GM12878 (cell line): ENCODE results near the gene GYS2. TPM values are rescaled to one million over a fixed set of nuclear protein-coding genes. Genes with fewer than 3 reads are reported as not detected.

Experiments
- ATAC-seq: fragments of 200-7000 bp; cut with Tn5 transposase; 3 replicates; pipeline ENCODE4 v1.9.1; 2020; ENCODE audit warnings: mild to moderate bottlenecking, moderate library complexity
- BruUV-seq: library from RNA; stranded (reverse); fragments of 400-500 nt; replicated peaks from 2 replicates; lab custom pipeline; 2021; lab: Mats Ljungman, UMichigan
- CTCF ChIA-PET: fragments of 300-600 bp; sonication (Branson Sonifier 250); formaldehyde crosslinking; extraction: SDS; loops from one replicate; lab custom pipeline; 2021; ENCODE audit warnings: inconsistent platforms; lab: Yijun Ruan, JAX
- POLR2A ChIA-PET: fragments of 350-600 bp; formaldehyde crosslinking; extraction: SDS; loops from one replicate; lab custom pipeline; 2021; ENCODE audit warnings: inconsistent platforms; lab: Charles Lee
- RAD21 ChIA-PET: fragments of 300-600 bp; sonication (Branson Sonifier 250); formaldehyde crosslinking; loops from one replicate; lab custom pipeline; 2023; ENCODE audit warnings: antibody characterized with exemption; ENCODE audit not compliant: unreplicated experiment; lab: Charles Lee
- SMC1A ChIA-PET: fragments of 300-600 bp; sonication (Branson Sonifier 250); formaldehyde crosslinking; loops from one replicate; lab custom pipeline; 2023; ENCODE audit not compliant: unreplicated experiment, uncharacterized antibody; lab: Charles Lee
- DNase-seq: peaks from one replicate; pipeline ENCODE4 v3.0.0-alpha.2; 2011; ENCODE audit warnings: low read depth, low spot score
- FAIRE-seq: peaks from 3 replicates; lab custom pipeline; 2011; peaks lifted over from hg19 to GRCh38; lab: Jason Lieb, UNC
- H2AFZ ChIP-seq: 2 replicates; pipeline ENCODE4 v1.6.0; 2011; ENCODE audit warnings: low read depth, low read length, control low read depth; ENCODE audit not compliant: control insufficient read depth
- H3K27ac ChIP-seq: 2 replicates; pipeline ENCODE4 v1.5.1; 2011; ENCODE audit warnings: control low read depth; ENCODE audit not compliant: control insufficient read depth, insufficient read depth
- H3K27me3 ChIP-seq, 2 experiments: replicated peaks in 1 of 2; 2 replicates each; pipeline versions ENCODE4 v1.6.0 to v1.6.1; 2011; ENCODE audit warnings: low read length in 1 of 2; ENCODE audit not compliant: control insufficient read depth in 2 of 2, insufficient read depth in 2 of 2
- H3K36me3 ChIP-seq, 2 experiments: 2 replicates each; pipeline ENCODE4 v1.5.1; 2011; ENCODE audit warnings: low read length in 1 of 2; ENCODE audit not compliant: control insufficient read depth in 2 of 2, insufficient read depth in 2 of 2
- H3K4me1 ChIP-seq: 2 replicates; pipeline ENCODE4 v1.6.1; 2011; ENCODE audit warnings: mild to moderate bottlenecking, low read length, moderate library complexity, mixed read lengths; ENCODE audit not compliant: control insufficient read depth, insufficient read depth
- H3K4me2 ChIP-seq: 2 replicates; pipeline ENCODE4 v1.6.0; 2011; ENCODE audit warnings: control low read depth; ENCODE audit not compliant: control insufficient read depth, insufficient read depth
- H3K4me3 ChIP-seq: fragments of 200-600 bp; sonication (generic); 2 replicates; pipeline ENCODE4 v1.5.1; 2016
- H3K79me2 ChIP-seq: 2 replicates; pipeline ENCODE4 v1.6.0; 2011; ENCODE audit warnings: low read length; ENCODE audit not compliant: control insufficient read depth, insufficient read depth
- H3K9ac ChIP-seq: 2 replicates; pipeline ENCODE4 v1.8.0; 2011; ENCODE audit warnings: low read length, control low read depth, mixed read lengths; ENCODE audit not compliant: control insufficient read depth, insufficient read depth
- H3K9me3 ChIP-seq: replicated peaks from 3 replicates; pipeline ENCODE4 v1.5.1; 2011; ENCODE audit warnings: mild to moderate bottlenecking, low read length; ENCODE audit not compliant: control insufficient read depth, insufficient read depth
- H4K20me1 ChIP-seq: 2 replicates; pipeline ENCODE4 v1.6.0; 2011; ENCODE audit not compliant: control insufficient read depth, insufficient read depth
- BRCA1 ChIP-seq: IDR thresholded peaks from 2 replicates; pipeline ENCODE4 v1.6.1; 2011; ENCODE audit warnings: low read depth, low read length, improper control_type of control experiment
- EGR1 ChIP-seq, 2 experiments: IDR thresholded peaks; 1 replicate in 1 of 2; 2 replicates in 1 of 2; pipeline ENCODE4 v1.6.1; 2011 to 2012; ENCODE audit warnings: low read depth in 2 of 2, low read length in 2 of 2, borderline replicate concordance in 1 of 2, mild to moderate bottlenecking in 1 of 2, moderate library complexity in 1 of 2
- KDM1A ChIP-seq: fragments of 200-600 bp; sonication (generic); IDR thresholded peaks from 2 replicates; pipeline ENCODE4 v1.6.1; 2016; ENCODE audit warnings: borderline replicate concordance
- LARP7 ChIP-seq: fragments of 450-650 bp; IDR thresholded peaks from 2 replicates; pipeline ENCODE4 v1.6.1; 2017; ENCODE audit warnings: mild to moderate bottlenecking
- PAX8 ChIP-seq: fragments of 450-650 bp; IDR thresholded peaks from 2 replicates; pipeline ENCODE4 v1.6.1; 2017; ENCODE audit warnings: mild to moderate bottlenecking, moderate library complexity
- POLR2AphosphoS5 ChIP-seq: IDR thresholded peaks from 2 replicates; pipeline ENCODE4 v1.6.1; 2011; ENCODE audit warnings: mild to moderate bottlenecking, low read length, inconsistent platforms
- RCOR1 ChIP-seq: conservative IDR thresholded peaks from 2 replicates; pipeline ENCODE4 v1.6.1; 2012; ENCODE audit warnings: low read depth, low read length, improper control_type of control experiment
- TCF3 ChIP-seq: IDR thresholded peaks from 2 replicates; pipeline ENCODE4 v1.6.1; 2012; ENCODE audit warnings: low read depth, mild to moderate bottlenecking, low read length, borderline replicate concordance; ENCODE audit not compliant: insufficient read depth
- TCF7 ChIP-seq: IDR thresholded peaks from 2 replicates; pipeline ENCODE4 v1.6.1; 2014; ENCODE audit warnings: antibody characterized with exemption, borderline replicate concordance
- ZBED1 ChIP-seq: IDR thresholded peaks from 2 replicates; pipeline ENCODE4 v1.6.1; 2016; ENCODE audit warnings: borderline replicate concordance
- WGBS: methylation state at CpG from one replicate; pipeline ENCODE4 v1.1.6; 2016; ENCODE audit warnings: low lambda C conversion rate; ENCODE audit not compliant: insufficient replicate concordance, insufficient coverage; ENCODE audit errors: missing lambda C conversion rate; 5-methylcytosine and 5-hydroxymethylcytosine counted together
- in situ Hi-C: fragments of 300-500 bp; cut with MboI; formaldehyde crosslinking; loops from 9 replicates; pipeline ENCODE4 v1.14.3; 2018; ENCODE audit warnings: mixed read lengths
- intact Hi-C: fragments of 100-400 bp; cut with micrococcal nuclease; formaldehyde crosslinking; loops from one replicate; pipeline ENCODE4 v1.14.2; 2022; ENCODE audit not compliant: unreplicated experiment
- polyA plus RNA-seq, 11 experiments: library from polyadenylated mRNA; depleted of rRNA in 4 of 11; unstranded in 6 of 11; stranded (reverse) in 5 of 11; fragments of >200 nt; fragmentation: Nextera tagmentation in 4 of 11; fragmentation: Illumina TruSeq in 1 of 11; extraction: Ambion mirVana in 4 of 11; extraction: Trizol in 1 of 11; gene quantifications; 1 replicate in 1 of 11; 2 replicates in 10 of 11; pipeline versions ENCODE4 v1.2.1 to v1.2.3, GENCODE V29; 2011 to 2016; ENCODE audit warnings: inconsistent platforms in 2 of 11, missing spikeins in 2 of 11, low read depth in 1 of 11
- total RNA-seq, 4 experiments: library from RNA; depleted of rRNA in 3 of 4; stranded (reverse); fragments of >200 nt in 3 of 4; fragmentation: Illumina TruSeq in 1 of 4; extraction: Trizol in 1 of 4; gene quantifications; 2 replicates each; pipeline versions ENCODE4 v1.2.1 to v1.2.3, GENCODE V29; 2013 to 2021
- TF ChIP-seq, protein P1 (sequence below): IDR thresholded peaks from 2 replicates; pipeline ENCODE4 v1.6.1; 2012; ENCODE audit warnings: improper control_type of control experiment, low read depth, low read length; ENCODE audit not compliant: insufficient replicate concordance
- TF ChIP-seq, protein P2 (sequence below): fragments of 450-650 bp; conservative IDR thresholded peaks from 2 replicates; pipeline ENCODE4 v1.6.1; 2017; ENCODE audit warnings: mild to moderate bottlenecking, moderate library complexity

GYS2 gene
- total and polyA plus RNA-seq, 10 of the 15 experiments (the other 5 are each of a cell fraction or from before 2014, with no cell fraction given) = not detected

DNA sequence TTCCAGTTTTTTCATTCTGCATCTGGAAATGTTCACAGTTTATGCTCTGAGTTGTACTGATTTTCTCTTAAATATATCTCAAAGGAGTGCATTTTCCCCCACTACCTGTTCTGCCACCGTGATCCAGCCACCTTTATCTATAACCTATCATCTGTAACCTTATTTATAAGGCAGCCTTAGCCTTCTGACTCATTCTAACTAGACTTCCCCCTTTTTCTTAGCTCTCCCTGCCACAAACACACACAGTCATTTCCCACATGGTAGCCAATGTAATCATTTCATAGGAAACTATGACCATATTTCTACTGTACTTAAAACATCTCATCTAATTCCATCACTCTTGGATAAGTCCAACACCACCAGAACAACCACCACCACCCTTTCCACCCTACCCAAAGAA lies 10.8 kb upstream of the GYS2 start:
- POLR2A ChIA-PET = no interaction called here
- no TSS peak for BruUV-seq
- FAIRE-seq (no peak), DNase-seq (no peak), ATAC-seq (no peak)
- CTCF ChIA-PET = no interaction called here
- in situ Hi-C loops = no loop called here
- Histone ChIP-seq H3K27ac (no peak overlapping the region), H3K4me1 (no peaks in the 10 kb centered on the region), H3K9ac (no peak overlapping the region), H3K27me3 (no peaks in the 10 kb centered on the region), H3K9me3 (no peaks in the 10 kb centered on the region), H3K4me3 (no peak overlapping the region), H3K4me2 (no peak overlapping the region), H4K20me1 (no peaks in the 10 kb centered on the region), H2AFZ (no peak overlapping the region), H3K36me3 (no peaks in the 10 kb centered on the region), H3K79me2 (no peaks in the 10 kb centered on the region)
- RAD21 ChIA-PET = no interaction called here
- intact Hi-C loops = no loop called here
- no peak for TF ChIP-seq POLR2AphosphoS5
- no peak for TF ChIP-seq EGR1 (IDR thresholded peaks at IDR 0.05; ENCODE audit: borderline replicate concordance in 1 of 2, low read depth in 2 of 2, low read length in 2 of 2)
- no peak for TF ChIP-seq RCOR1
- TF ChIP-seq TCF3 = no peak
- TF ChIP-seq PAX8 = no peak
- TF ChIP-seq, protein P1, sequence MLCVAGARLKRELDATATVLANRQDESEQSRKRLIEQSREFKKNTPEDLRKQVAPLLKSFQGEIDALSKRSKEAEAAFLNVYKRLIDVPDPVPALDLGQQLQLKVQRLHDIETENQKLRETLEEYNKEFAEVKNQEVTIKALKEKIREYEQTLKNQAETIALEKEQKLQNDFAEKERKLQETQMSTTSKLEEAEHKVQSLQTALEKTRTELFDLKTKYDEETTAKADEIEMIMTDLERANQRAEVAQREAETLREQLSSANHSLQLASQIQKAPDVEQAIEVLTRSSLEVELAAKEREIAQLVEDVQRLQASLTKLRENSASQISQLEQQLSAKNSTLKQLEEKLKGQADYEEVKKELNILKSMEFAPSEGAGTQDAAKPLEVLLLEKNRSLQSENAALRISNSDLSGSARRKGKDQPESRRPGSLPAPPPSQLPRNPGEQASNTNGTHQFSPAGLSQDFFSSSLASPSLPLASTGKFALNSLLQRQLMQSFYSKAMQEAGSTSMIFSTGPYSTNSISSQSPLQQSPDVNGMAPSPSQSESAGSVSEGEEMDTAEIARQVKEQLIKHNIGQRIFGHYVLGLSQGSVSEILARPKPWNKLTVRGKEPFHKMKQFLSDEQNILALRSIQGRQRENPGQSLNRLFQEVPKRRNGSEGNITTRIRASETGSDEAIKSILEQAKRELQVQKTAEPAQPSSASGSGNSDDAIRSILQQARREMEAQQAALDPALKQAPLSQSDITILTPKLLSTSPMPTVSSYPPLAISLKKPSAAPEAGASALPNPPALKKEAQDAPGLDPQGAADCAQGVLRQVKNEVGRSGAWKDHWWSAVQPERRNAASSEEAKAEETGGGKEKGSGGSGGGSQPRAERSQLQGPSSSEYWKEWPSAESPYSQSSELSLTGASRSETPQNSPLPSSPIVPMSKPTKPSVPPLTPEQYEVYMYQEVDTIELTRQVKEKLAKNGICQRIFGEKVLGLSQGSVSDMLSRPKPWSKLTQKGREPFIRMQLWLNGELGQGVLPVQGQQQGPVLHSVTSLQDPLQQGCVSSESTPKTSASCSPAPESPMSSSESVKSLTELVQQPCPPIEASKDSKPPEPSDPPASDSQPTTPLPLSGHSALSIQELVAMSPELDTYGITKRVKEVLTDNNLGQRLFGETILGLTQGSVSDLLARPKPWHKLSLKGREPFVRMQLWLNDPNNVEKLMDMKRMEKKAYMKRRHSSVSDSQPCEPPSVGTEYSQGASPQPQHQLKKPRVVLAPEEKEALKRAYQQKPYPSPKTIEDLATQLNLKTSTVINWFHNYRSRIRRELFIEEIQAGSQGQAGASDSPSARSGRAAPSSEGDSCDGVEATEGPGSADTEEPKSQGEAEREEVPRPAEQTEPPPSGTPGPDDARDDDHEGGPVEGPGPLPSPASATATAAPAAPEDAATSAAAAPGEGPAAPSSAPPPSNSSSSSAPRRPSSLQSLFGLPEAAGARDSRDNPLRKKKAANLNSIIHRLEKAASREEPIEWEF = no peak
- TF ChIP-seq, protein P2, sequence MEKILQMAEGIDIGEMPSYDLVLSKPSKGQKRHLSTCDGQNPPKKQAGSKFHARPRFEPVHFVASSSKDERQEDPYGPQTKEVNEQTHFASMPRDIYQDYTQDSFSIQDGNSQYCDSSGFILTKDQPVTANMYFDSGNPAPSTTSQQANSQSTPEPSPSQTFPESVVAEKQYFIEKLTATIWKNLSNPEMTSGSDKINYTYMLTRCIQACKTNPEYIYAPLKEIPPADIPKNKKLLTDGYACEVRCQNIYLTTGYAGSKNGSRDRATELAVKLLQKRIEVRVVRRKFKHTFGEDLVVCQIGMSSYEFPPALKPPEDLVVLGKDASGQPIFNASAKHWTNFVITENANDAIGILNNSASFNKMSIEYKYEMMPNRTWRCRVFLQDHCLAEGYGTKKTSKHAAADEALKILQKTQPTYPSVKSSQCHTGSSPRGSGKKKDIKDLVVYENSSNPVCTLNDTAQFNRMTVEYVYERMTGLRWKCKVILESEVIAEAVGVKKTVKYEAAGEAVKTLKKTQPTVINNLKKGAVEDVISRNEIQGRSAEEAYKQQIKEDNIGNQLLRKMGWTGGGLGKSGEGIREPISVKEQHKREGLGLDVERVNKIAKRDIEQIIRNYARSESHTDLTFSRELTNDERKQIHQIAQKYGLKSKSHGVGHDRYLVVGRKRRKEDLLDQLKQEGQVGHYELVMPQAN = no peak
- no peak for TF ChIP-seq KDM1A
- no peak for TF ChIP-seq TCF7
- TF ChIP-seq ZBED1 = no peak
- no peak for TF ChIP-seq BRCA1
- TF ChIP-seq LARP7 = no peak
- 0% methylated on average over 1 of the region's 1 CpG for WGBS
- SMC1A ChIA-PET = no interaction called here
